GM21723 (cell line): ENCODE results near the gene DNAJB4.
"Not testable (repeated sequence)": the region's sequence is repeated elsewhere in the genome, so short reads cannot be mapped to it uniquely, and the experiment has no call there.

ENCODE experiments used
- ATAC-seq: cut with Tn5 transposase; IDR thresholded peaks from one replicate; pipeline ENCODE4 v1.9.1; 2021; ENCODE audit warnings: mild to moderate bottlenecking, moderate library complexity; ENCODE audit not compliant: unreplicated experiment

Gene DNAJB4

GRCh38 chr1:78061825-78062523 is 57.2 kb downstream of the DNAJB4 start:
- no peak for ATAC-seq

DNA sequence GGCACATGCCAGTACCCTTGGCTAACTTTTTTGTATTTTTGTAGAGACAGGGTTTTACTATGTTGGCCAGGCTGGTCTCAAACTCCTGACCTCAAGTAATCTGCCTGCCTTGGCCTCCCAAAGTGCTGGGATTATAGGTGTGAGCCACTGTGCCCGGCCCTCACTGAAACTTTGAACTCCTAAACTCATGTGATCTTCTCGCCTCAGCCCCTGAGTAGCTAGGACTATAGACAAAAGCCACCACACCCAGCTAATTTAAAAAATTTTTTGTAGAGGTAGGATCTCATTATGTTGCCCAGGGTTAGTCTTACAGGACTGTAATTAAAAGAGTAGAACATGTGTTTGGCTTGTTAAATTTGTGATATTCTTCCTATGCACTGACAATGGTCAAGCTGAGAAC is 60.1 kb downstream of the DNAJB4 start:
- ATAC-seq, result not testable (repeated sequence)
